Measurements from ENCODE around the gene NDUFAF2. TPM values are rescaled to one million over a fixed set of nuclear protein-coding genes. Genes with fewer than 3 reads are reported as not detected.

Gene NDUFAF2
- total RNA-seq, 1 experiment from 2014 or later: 60.8 TPM

DNA sequence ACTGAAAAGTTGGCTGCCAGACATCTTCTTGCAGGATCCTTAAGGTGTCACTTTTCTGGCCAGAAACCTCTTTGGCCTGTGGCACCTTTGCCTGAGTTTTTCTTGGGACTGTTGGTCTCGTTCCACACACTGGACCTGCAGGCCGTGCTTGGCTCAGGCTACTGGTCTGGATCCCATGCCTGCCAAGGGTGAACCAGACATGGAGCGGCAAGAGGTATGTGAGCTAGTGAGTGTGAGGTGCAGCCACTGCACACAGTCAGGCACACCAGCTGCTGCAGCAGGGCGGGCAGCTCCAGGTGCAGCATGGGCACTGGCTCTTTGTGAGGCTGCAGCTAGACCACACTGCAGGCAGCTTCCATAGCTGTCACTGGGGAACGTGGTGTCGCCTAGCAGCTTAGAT is 47.9 kb downstream of the NDUFAF2 start:
- ChIA-PET CTCF (no interaction called here), POLR2A (no interaction called here)
- peaks cover 36% of the 10 kb centered on the region for H3K9me3 Mint-ChIP-seq (ENCODE audit: unreplicated experiment)
- no TSS peak for BruUV-seq (replicated peaks)
- Histone ChIP-seq H3K36me3 (ENCODE audit: control insufficient read depth, insufficient read depth, low read length) (no peaks in the 10 kb centered on the region), H3K27me3 (replicated peaks; ENCODE audit: control insufficient read depth, insufficient read depth, low read length) (no peaks in the 10 kb centered on the region), H3K4me3 (ENCODE audit: low read depth, low read length) (no peak overlapping the region), H3K4me1 (no peaks in the 10 kb centered on the region), H3K9me3 (peaks cover 13% of the 10 kb centered on the region; the same call in 1 of the 2 replicates)
- intact Hi-C loops (cut with micrococcal nuclease; ENCODE audit: unreplicated experiment): no loop called here
- H3K36me3 Mint-ChIP-seq (ENCODE audit: insufficient read depth, unreplicated experiment): no peaks in the 10 kb centered on the region
- no peak for TF ChIP-seq CTCF (IDR thresholded peaks at IDR 0.05; ENCODE audit: insufficient read depth in 1 of 2, low read depth in 1 of 2, low read length in 1 of 2, severe bottlenecking in 1 of 2, unreplicated experiment in 1 of 2)
- H3K27me3 Mint-ChIP-seq (ENCODE audit: insufficient read depth, unreplicated experiment): no peaks in the 10 kb centered on the region
- H3K27ac Mint-ChIP-seq (ENCODE audit: unreplicated experiment): no peak overlapping the region
- DNase-seq: no peak
- H3K4me1 Mint-ChIP-seq (ENCODE audit: low read depth, unreplicated experiment): no peaks in the 10 kb centered on the region
- H3K4me3 Mint-ChIP-seq (ENCODE audit: unreplicated experiment): no peak overlapping the region

DNA sequence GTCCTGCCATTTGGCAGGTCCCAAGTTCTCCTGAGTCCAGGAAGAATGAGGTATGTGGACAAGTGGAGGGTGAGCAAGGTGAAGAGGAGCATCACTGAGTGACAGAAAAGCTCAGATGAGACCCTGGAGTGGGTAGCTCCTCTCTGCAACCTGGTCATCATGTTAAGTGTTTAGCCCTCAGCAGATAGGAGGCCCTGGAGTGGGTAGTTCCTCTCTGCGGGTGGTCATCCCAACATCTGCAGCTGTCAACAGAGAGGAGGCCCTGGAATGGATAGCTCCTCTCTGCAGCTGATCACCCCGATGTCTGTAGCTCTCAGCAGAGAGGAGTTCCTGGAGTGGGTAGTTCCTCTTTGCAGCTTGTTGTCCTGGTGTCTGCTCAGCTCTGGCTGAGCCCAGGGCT is 48.4 kb downstream of the NDUFAF2 start:
- Histone ChIP-seq H3K27me3 (replicated peaks; ENCODE audit: control insufficient read depth, insufficient read depth, low read length) (no peaks in the 10 kb centered on the region), H3K4me1 (no peaks in the 10 kb centered on the region), H3K9me3 (peaks cover 13% of the 10 kb centered on the region; the same call in 1 of the 2 replicates), H3K4me3 (ENCODE audit: low read depth, low read length) (no peak overlapping the region), H3K36me3 (ENCODE audit: control insufficient read depth, insufficient read depth, low read length) (no peaks in the 10 kb centered on the region)
- H3K36me3 Mint-ChIP-seq (ENCODE audit: insufficient read depth, unreplicated experiment): no peaks in the 10 kb centered on the region
- intact Hi-C loops (cut with micrococcal nuclease; ENCODE audit: unreplicated experiment): no loop called here
- no peak for DNase-seq
- no peaks in the 10 kb centered on the region for H3K27me3 Mint-ChIP-seq (ENCODE audit: insufficient read depth, unreplicated experiment)
- H3K9me3 Mint-ChIP-seq (ENCODE audit: unreplicated experiment): peaks cover 36% of the 10 kb centered on the region
- H3K4me1 Mint-ChIP-seq (ENCODE audit: low read depth, unreplicated experiment): no peaks in the 10 kb centered on the region
- no peak for TF ChIP-seq CTCF (IDR thresholded peaks at IDR 0.05; ENCODE audit: insufficient read depth in 1 of 2, low read depth in 1 of 2, low read length in 1 of 2, severe bottlenecking in 1 of 2, unreplicated experiment in 1 of 2)
- H3K27ac Mint-ChIP-seq (ENCODE audit: unreplicated experiment): no peak overlapping the region
- ChIA-PET POLR2A (no interaction called here), CTCF (no interaction called here)
- no peak overlapping the region for H3K4me3 Mint-ChIP-seq (ENCODE audit: unreplicated experiment)
- BruUV-seq (replicated peaks): no TSS peak

DNA sequence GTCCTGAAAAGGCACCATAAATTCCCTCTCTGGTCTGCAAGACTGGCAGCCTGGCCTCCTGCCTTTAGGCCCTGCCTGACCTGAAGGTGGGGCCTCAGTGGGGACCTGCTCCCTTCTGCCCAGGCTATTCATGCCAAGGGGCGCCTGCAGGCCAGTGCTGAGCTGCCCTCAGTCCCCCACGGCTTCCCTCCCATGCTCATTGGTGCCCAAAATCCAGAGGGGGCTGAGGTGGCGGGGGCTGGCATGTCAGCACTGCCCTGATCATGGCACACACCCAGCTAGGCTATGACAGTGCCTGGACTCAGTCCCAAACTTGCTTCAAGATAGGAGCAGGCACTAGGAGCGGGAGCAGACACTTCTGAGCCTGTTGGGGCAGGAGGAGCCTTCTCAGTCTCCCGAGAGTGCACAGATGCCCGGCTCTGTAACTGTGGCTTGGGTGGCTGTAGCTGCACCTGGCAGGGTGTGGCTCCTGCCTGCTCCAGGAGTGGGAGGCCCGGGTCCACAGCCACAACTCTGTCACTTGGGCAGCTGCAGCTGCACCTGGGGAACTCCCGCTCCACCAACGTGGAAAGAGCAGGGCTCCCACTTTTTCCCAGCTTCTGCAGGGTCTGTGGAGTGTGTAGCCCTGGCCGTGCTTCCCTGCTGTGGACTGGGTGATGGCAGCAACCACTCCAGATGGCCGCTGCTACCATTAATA is 49.0 kb downstream of the NDUFAF2 start:
- Mint-ChIP-seq H3K36me3 (ENCODE audit: insufficient read depth, unreplicated experiment) (no peaks in the 10 kb centered on the region), H3K4me3 (ENCODE audit: unreplicated experiment) (no peak overlapping the region), H3K9me3 (ENCODE audit: unreplicated experiment) (peaks cover 36% of the 10 kb centered on the region), H3K4me1 (ENCODE audit: low read depth, unreplicated experiment) (no peaks in the 10 kb centered on the region), H3K27me3 (ENCODE audit: insufficient read depth, unreplicated experiment) (no peaks in the 10 kb centered on the region), H3K27ac (ENCODE audit: unreplicated experiment) (no peak overlapping the region)
- CTCF ChIA-PET: no interaction called here
- no peak for DNase-seq
- no peaks in the 10 kb centered on the region for H3K36me3 ChIP-seq (ENCODE audit: control insufficient read depth, insufficient read depth, low read length)
- POLR2A ChIA-PET: no interaction called here
- intact Hi-C loops (cut with micrococcal nuclease; ENCODE audit: unreplicated experiment): no loop called here
- H3K4me1 ChIP-seq: no peaks in the 10 kb centered on the region
- TF ChIP-seq CTCF (IDR thresholded peaks at IDR 0.05; ENCODE audit: insufficient read depth in 1 of 2, low read depth in 1 of 2, low read length in 1 of 2, severe bottlenecking in 1 of 2, unreplicated experiment in 1 of 2): no peak
- no peaks in the 10 kb centered on the region for H3K27me3 ChIP-seq (replicated peaks; ENCODE audit: control insufficient read depth, insufficient read depth, low read length)
- no peak overlapping the region for H3K4me3 ChIP-seq (ENCODE audit: low read depth, low read length)
- no TSS peak for BruUV-seq (replicated peaks)
- H3K9me3 ChIP-seq: peaks cover 13% of the 10 kb centered on the region; the same call in 1 of the 2 replicates

Data from Caco-2 (cell line).